ENCODE data around the gene MAGEC3. TPM values are rescaled to one million over a fixed set of nuclear protein-coding genes. Genes with fewer than 3 reads are reported as not detected.
"Not testable (repeated sequence)": the region's sequence is repeated elsewhere in the genome, so short reads cannot be mapped to it uniquely, and the experiment has no call there.

Gene MAGEC3
- total RNA-seq, 4 donors from 2014 or later: not detected

GRCh38 chrX:141832247-141832646 is 5.9 kb upstream of the MAGEC3 start:
- DNase-seq: no peak
- Histone ChIP-seq H3K9me3 (no peaks in the 10 kb centered on the region), H3K4me1 (no peaks in the 10 kb centered on the region), H3K4me3 (no peak overlapping the region), H3K27ac (no peak overlapping the region), H3K36me3 (no peaks in the 10 kb centered on the region), H3K27me3 (no peaks in the 10 kb centered on the region)
- TF ChIP-seq CTCF (IDR thresholded peaks at IDR 0.05) (no peak), POLR2A (IDR thresholded peaks at IDR 0.05) (no peak)
- intact Hi-C loops (cut with DNase I): no loop called here
- 44 to 76% methylated on average over 3 of the region's 3 CpGs for WGBS, 2 donors

- H3K4me1 ChIP-seq: no peaks in the 10 kb centered on the region
- intact Hi-C loops (cut with DNase I): no loop called here
- no peaks in the 10 kb centered on the region for H3K9me3 ChIP-seq
- no peaks in the 10 kb centered on the region for H3K36me3 ChIP-seq
- DNase-seq: no peak
- WGBS, 2 donors: 81 to 89% methylated on average over 2 of the region's 2 CpGs
- no peak overlapping the region for H3K27ac ChIP-seq
- no peaks in the 10 kb centered on the region for H3K27me3 ChIP-seq
- TF ChIP-seq POLR2A (IDR thresholded peaks at IDR 0.05) (no peak), CTCF (IDR thresholded peaks at IDR 0.05) (no peak)
- H3K4me3 ChIP-seq: no peak overlapping the region
These were observed 1.7 kb downstream of the MAGEC3 start for GRCh38 chrX:141839856-141840255.

GRCh38 chrX:141857479-141857878 is 19.4 kb downstream of the MAGEC3 start:
- no peaks in the 10 kb centered on the region for H3K27me3 ChIP-seq
- DNase-seq: no peak
- H3K4me1 ChIP-seq: no peaks in the 10 kb centered on the region
- intact Hi-C loops (cut with DNase I): no loop called here
- TF ChIP-seq POLR2A (IDR thresholded peaks at IDR 0.05): no peak
- TF ChIP-seq CTCF (IDR thresholded peaks at IDR 0.05): no peak
- H3K27ac ChIP-seq: no peak overlapping the region
- no peaks in the 10 kb centered on the region for H3K36me3 ChIP-seq
- H3K9me3 ChIP-seq: no peaks in the 10 kb centered on the region
- 26 to 47% methylated on average over 3 of the region's 3 CpGs for WGBS, 2 donors
- no peak overlapping the region for H3K4me3 ChIP-seq

GRCh38 chrX:141879616-141880015 is 41.5 kb downstream of the MAGEC3 start:
- H3K4me1 ChIP-seq: no peaks in the 10 kb centered on the region
- no peak for DNase-seq

GRCh38 chrX:141888811-141889210 is 50.7 kb downstream of the MAGEC3 start:
- H3K36me3 ChIP-seq; DNase-seq; H3K4me3 ChIP-seq; intact Hi-C loops (cut with DNase I); H3K27ac ChIP-seq; H3K27me3 ChIP-seq; H3K4me1 ChIP-seq; H3K9me3 ChIP-seq: not testable (repeated sequence)
- WGBS, 2 donors: 69% methylated on average over 3 of the region's 5 CpGs; no CpG with 5 or more reads in 1 of the 2 donors

More at GRCh38 chrX:141879616-141880015, 41.5 kb downstream of the MAGEC3 start:
- TF ChIP-seq CTCF (IDR thresholded peaks at IDR 0.05) (no peak), POLR2A (IDR thresholded peaks at IDR 0.05) (no peak)
- no peak overlapping the region for H3K4me3 ChIP-seq
- H3K27me3 ChIP-seq: no peaks in the 10 kb centered on the region
- intact Hi-C loops (cut with DNase I): no loop called here
- H3K27ac ChIP-seq: no peak overlapping the region
- H3K9me3 ChIP-seq: no peaks in the 10 kb centered on the region
- WGBS, 2 donors: 44 to 73% methylated on average over 5 of the region's 5 CpGs
- no peaks in the 10 kb centered on the region for H3K36me3 ChIP-seq

GRCh38 chrX:141894733-141895132 is 56.6 kb downstream of the MAGEC3 start:
- no peaks in the 10 kb centered on the region for H3K4me1 ChIP-seq
- no peak for TF ChIP-seq POLR2A (IDR thresholded peaks at IDR 0.05)
- H3K27ac ChIP-seq: no peak overlapping the region
- no peaks in the 10 kb centered on the region for H3K36me3 ChIP-seq
- no peaks in the 10 kb centered on the region for H3K27me3 ChIP-seq
- intact Hi-C loops (cut with DNase I): no loop called here
- no peak for DNase-seq
- 72 to 83% methylated on average over 1 to 7 of the region's 7 CpGs for WGBS, 2 donors
- H3K9me3 ChIP-seq: no peaks in the 10 kb centered on the region
- H3K4me3 ChIP-seq: no peak overlapping the region
